VCaP (cell line): Measurements from ENCODE around the gene CENPU.
"Not testable (repeated sequence)": the region's sequence is repeated elsewhere in the genome, so short reads cannot be mapped to it uniquely, and the experiment has no call there.

Experiments
- H3K27ac ChIP-seq: fragments of 450-650 bp; 2 replicates; pipeline ENCODE4 v1.5.1; 2017
- CTCF ChIP-seq: fragments of 450-650 bp; conservative IDR thresholded peaks from 2 replicates; pipeline ENCODE4 v1.5.1; 2017; ENCODE audit warnings: mild to moderate bottlenecking, moderate library complexity

Gene CENPU

GRCh38 chr4:184664445-184665210 lies 69.3 kb downstream of the CENPU start:
- no peak overlapping the region for H3K27ac ChIP-seq
- TF ChIP-seq CTCF: no peak

- no peak for TF ChIP-seq CTCF
- no peak overlapping the region for H3K27ac ChIP-seq
Measured at GRCh38 chr4:184662236-184662635, 71.7 kb downstream of the CENPU start.

DNA sequence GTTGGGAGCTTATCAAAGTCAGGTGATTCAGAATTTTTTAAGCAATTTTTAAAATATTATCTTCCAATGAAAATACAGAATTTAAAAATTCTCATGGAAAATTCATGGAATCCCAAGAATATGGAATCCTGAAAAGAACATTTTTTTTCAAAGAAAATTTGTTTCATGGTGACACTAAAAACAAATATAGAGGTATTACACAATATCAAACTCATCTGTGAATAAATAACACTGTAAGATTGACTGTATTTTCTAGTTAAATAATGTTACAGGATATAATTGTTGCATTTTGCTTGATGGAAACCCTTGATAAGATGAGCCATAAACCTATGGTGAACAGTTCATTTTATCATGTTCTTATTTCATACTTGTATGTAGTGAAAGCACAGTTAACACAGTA lies 72.9 kb downstream of the CENPU start:
- no peak overlapping the region for H3K27ac ChIP-seq
- no peak for TF ChIP-seq CTCF

- H3K27ac ChIP-seq: not testable (repeated sequence)
Measured at GRCh38 chr4:184657820-184658219, 76.1 kb downstream of the CENPU start.

DNA sequence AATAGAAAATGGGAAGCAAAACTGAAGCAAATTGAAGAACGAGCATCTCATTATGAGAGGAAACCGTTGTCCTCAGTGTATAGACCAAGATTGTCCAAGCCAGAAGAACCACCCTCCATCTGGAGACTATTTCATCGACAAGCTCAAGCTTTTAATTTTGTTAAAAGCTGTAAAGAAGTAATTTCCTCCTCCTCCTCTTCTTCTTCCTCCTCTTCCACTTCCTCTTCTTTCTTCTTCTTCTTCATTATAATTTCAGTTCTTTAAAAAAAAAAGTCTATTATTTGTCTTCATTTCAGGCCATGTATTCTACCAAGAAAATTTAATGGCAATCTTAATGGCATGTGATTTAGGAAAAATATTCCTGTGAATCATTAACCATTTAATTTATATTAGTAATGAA lies 76.8 kb downstream of the CENPU start:
- H3K27ac ChIP-seq: no peak overlapping the region
- TF ChIP-seq CTCF: no peak

DNA sequence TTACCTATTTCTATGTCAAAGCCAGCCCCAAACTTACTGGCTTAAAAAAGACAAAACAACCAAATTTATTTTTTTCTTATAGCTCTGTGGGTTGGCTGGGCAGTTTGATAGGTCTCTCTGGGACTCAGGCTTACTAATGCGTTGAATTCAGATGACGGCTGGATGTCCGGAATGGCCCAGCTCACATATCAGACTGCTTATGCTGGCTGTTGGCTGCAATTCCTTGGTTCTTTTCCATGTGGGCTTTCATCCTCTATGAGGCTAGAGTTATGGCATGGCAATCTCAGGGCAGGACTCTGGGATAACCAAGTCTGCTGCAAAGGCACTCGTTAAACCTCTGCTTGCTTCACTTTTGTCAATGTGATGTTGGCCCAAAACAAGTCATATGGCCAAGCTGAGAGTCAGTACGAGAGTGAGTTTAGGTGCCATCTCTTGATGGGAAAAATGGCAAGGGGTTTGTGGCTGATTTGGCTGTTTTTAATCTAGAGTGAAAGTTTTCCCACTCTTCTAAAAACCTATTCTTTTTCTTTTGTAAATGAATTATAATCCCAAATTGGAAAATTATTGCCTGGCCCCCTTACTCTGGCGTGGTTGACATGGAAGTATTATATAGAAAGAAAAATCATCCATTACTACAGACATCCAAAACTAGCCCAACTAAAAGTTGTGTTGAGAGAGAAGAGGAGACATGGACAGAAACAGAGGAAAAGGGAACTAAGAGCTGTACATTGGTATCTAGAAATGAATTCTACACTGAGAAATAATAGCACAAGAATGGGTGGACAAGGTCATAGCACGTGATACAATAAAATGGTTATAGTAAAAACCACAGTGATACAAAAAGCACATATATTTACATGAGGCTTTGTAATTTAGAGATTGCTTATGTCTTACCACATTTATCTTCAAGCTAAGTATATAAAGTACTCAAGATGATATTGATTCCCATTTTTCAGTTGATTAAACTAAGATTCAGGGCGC lies 77.7 kb downstream of the CENPU start:
- no peak for TF ChIP-seq CTCF

DNA sequence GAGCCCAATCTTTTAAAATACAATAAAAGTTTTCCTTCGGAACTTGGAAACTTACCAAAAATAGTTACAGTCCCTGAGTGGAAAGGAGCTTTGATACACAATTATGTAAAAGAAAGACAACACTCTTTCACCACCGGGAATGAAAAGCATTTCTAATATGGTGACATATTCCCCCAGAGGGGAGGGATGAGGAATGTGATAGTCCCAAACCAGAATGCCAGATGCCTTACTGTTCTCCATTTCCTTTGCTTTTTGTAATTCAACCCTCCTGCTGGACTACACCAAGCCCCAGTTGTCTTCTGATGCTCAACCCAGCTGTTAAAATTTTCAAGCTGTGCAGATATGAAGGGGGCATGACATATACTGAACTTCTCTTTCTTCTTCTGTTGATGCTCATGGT lies 80.2 kb downstream of the CENPU start:
- no peak overlapping the region for H3K27ac ChIP-seq
- no peak for TF ChIP-seq CTCF

More for the DNA sequence above, 77.7 kb downstream of the CENPU start:
- H3K27ac ChIP-seq: no peak overlapping the region

- H3K27ac ChIP-seq: not testable (repeated sequence)
Measured at GRCh38 chr4:184652681-184653080, 81.2 kb downstream of the CENPU start.
